Measurements from ENCODE around the gene JAGN1.
"Not testable (repeated sequence)": the region's sequence is repeated elsewhere in the genome, so short reads cannot be mapped to it uniquely, and the experiment has no call there.

Gene JAGN1

GRCh38 chr3:9934235-9934621 lies 43.8 kb downstream of the JAGN1 start:
- Mint-ChIP-seq H3K4me1 (ENCODE audit: low read depth) (peaks cover 40% of the 10 kb centered on the region), H3K27me3 (no peaks in the 10 kb centered on the region), H3K27ac (peak overlapping the region; percentile 97), H3K4me3 (peak overlapping the region; percentile 94), H3K9me3 (no peaks in the 10 kb centered on the region), H3K36me3 (ENCODE audit: low read depth) (peaks cover 33% of the 10 kb centered on the region)
- DNase-seq = no peak

- Mint-ChIP-seq H3K4me3 (peak overlapping the region; percentile 94), H3K9me3 (no peaks in the 10 kb centered on the region), H3K36me3 (ENCODE audit: low read depth) (peaks cover 35% of the 10 kb centered on the region), H3K27ac (peak overlapping the region; percentile 97), H3K27me3 (no peaks in the 10 kb centered on the region), H3K4me1 (ENCODE audit: low read depth) (peaks cover 40% of the 10 kb centered on the region)
- no peak for DNase-seq
Measured at GRCh38 chr3:9934993-9935392, 44.6 kb downstream of the JAGN1 start.

GRCh38 chr3:9935966-9936510 lies 45.6 kb downstream of the JAGN1 start:
- Mint-ChIP-seq H3K9me3 (no peaks in the 10 kb centered on the region), H3K27me3 (no peaks in the 10 kb centered on the region), H3K4me3 (no peak overlapping the region), H3K4me1 (ENCODE audit: low read depth) (peaks cover 40% of the 10 kb centered on the region), H3K36me3 (ENCODE audit: low read depth) (peaks cover 39% of the 10 kb centered on the region), H3K27ac (no peak overlapping the region)
- no peak for DNase-seq

GRCh38 chr3:9937486-9938238 lies 47.3 kb downstream of the JAGN1 start:
- H3K4me1 Mint-ChIP-seq (ENCODE audit: low read depth) = peaks cover 29% of the 10 kb centered on the region
- H3K27ac Mint-ChIP-seq = peak overlapping the region; percentile 44
- no peaks in the 10 kb centered on the region for H3K9me3 Mint-ChIP-seq
- H3K4me3 Mint-ChIP-seq = no peak overlapping the region
- DNase-seq = no peak
- no peaks in the 10 kb centered on the region for H3K27me3 Mint-ChIP-seq
- peaks cover 47% of the 10 kb centered on the region for H3K36me3 Mint-ChIP-seq (ENCODE audit: low read depth)

GRCh38 chr3:9938966-9939365 lies 48.6 kb downstream of the JAGN1 start:
- Mint-ChIP-seq H3K4me1 (ENCODE audit: low read depth) (peaks cover 25% of the 10 kb centered on the region), H3K4me3 (no peak overlapping the region), H3K27ac (no peak overlapping the region), H3K27me3 (no peaks in the 10 kb centered on the region), H3K9me3 (no peaks in the 10 kb centered on the region), H3K36me3 (ENCODE audit: low read depth) (peaks cover 54% of the 10 kb centered on the region)
- no peak for DNase-seq

GRCh38 chr3:9939906-9940305 lies 49.5 kb downstream of the JAGN1 start:
- H3K36me3 Mint-ChIP-seq (ENCODE audit: low read depth) = peaks cover 60% of the 10 kb centered on the region
- not testable (repeated sequence) for H3K4me3 Mint-ChIP-seq

GRCh38 chr3:9940746-9941145 lies 50.3 kb downstream of the JAGN1 start:
- peaks cover 11% of the 10 kb centered on the region for H3K4me1 Mint-ChIP-seq (ENCODE audit: low read depth)
- H3K27ac Mint-ChIP-seq = no peak overlapping the region
- DNase-seq = no peak
- no peak overlapping the region for H3K4me3 Mint-ChIP-seq
- H3K27me3 Mint-ChIP-seq = no peaks in the 10 kb centered on the region
- peaks cover 56% of the 10 kb centered on the region for H3K36me3 Mint-ChIP-seq (ENCODE audit: low read depth)
- no peaks in the 10 kb centered on the region for H3K9me3 Mint-ChIP-seq

More at GRCh38 chr3:9939906-9940305, 49.5 kb downstream of the JAGN1 start:
- not testable (repeated sequence) for DNase-seq, H3K9me3 Mint-ChIP-seq, H3K27ac Mint-ChIP-seq, H3K27me3 Mint-ChIP-seq
- H3K4me1 Mint-ChIP-seq (ENCODE audit: low read depth) = peaks cover 15% of the 10 kb centered on the region

GRCh38 chr3:9942164-9942563 lies 51.8 kb downstream of the JAGN1 start:
- Mint-ChIP-seq H3K4me1 (ENCODE audit: low read depth) (peaks cover 11% of the 10 kb centered on the region), H3K36me3 (ENCODE audit: low read depth) (peaks cover 52% of the 10 kb centered on the region), H3K4me3 (no peak overlapping the region), H3K9me3 (no peaks in the 10 kb centered on the region), H3K27ac (peak overlapping the region; percentile 34), H3K27me3 (no peaks in the 10 kb centered on the region)
- no peak for DNase-seq

- Mint-ChIP-seq H3K4me1 (ENCODE audit: low read depth) (peaks cover 8% of the 10 kb centered on the region), H3K36me3 (ENCODE audit: low read depth) (peaks cover 47% of the 10 kb centered on the region), H3K9me3 (no peaks in the 10 kb centered on the region), H3K27ac (peak overlapping the region; percentile 20), H3K27me3 (no peaks in the 10 kb centered on the region), H3K4me3 (no peak overlapping the region)
- no peak for DNase-seq
Measured at GRCh38 chr3:9942934-9943690, 52.7 kb downstream of the JAGN1 start.

Data from activated T-cell treated with anti-CD3 and anti-CD28 coated beads, Interleukin-2, amount 50 U/mL, for 24 hours (primary cell).